SK-N-SH (cell line): ENCODE results near the gene PPEF1.

Source experiments
- EP300 ChIP-seq, 2 experiments: IDR thresholded peaks; 2 replicates each; pipeline versions ENCODE4 v1.4.0 to v1.6.1; 2012; ENCODE audit warnings: borderline replicate concordance in 1 of 2, low read depth in 1 of 2, low read length in 1 of 2
- EZH2phosphoT487 ChIP-seq: fragments of 200-600 bp; sonication (generic); IDR thresholded peaks from 2 replicates; pipeline ENCODE4 v1.6.1; 2017; ENCODE audit warnings: low read depth, mixed run types, mild to moderate bottlenecking, antibody characterized with exemption, moderate library complexity, borderline replicate concordance
- GATA2 ChIP-seq: sonication (generic); formaldehyde crosslinking; IDR thresholded peaks from 2 replicates; pipeline ENCODE4 v1.5.0; 2020; ENCODE audit warnings: mild to moderate bottlenecking, missing genetic modification reagents
- JUND ChIP-seq: IDR thresholded peaks from 2 replicates; pipeline ENCODE4 v1.4.0; 2012
- RFX5 ChIP-seq: IDR thresholded peaks from 2 replicates; pipeline ENCODE4 v1.6.1; 2012; ENCODE audit warnings: mild to moderate bottlenecking, improper control_type of control experiment, low read length
- SIN3A ChIP-seq: IDR thresholded peaks from 2 replicates; pipeline ENCODE4 v1.6.1; 2012; ENCODE audit warnings: low read depth, mild to moderate bottlenecking, low read length, moderate library complexity, borderline replicate concordance
- SMC3 ChIP-seq: IDR thresholded peaks from 2 replicates; pipeline ENCODE4 v1.6.1; 2012; ENCODE audit warnings: low read depth, low read length, improper control_type of control experiment
- TAF1 ChIP-seq: IDR thresholded peaks from 2 replicates; pipeline ENCODE4 v1.6.1; 2012; ENCODE audit warnings: low read depth, mild to moderate bottlenecking, low read length, moderate library complexity, borderline replicate concordance
- TEAD4 ChIP-seq: IDR thresholded peaks from 2 replicates; pipeline ENCODE4 v1.4.0; 2012; ENCODE audit warnings: mild to moderate bottlenecking, borderline replicate concordance; ENCODE audit not compliant: insufficient read depth
- TF ChIP-seq, protein P1 (sequence below): IDR thresholded peaks from 2 replicates; pipeline ENCODE4 v1.6.1; 2012; ENCODE audit warnings: mild to moderate bottlenecking, low read depth, low read length, moderate library complexity
- TF ChIP-seq, protein P2 (sequence below): fragments of 200-600 bp; sonication (generic); IDR thresholded peaks from 2 replicates; pipeline ENCODE4 v1.6.1; 2017; ENCODE audit warnings: antibody characterized with exemption, mild to moderate bottlenecking, moderate library complexity
- TF ChIP-seq, protein P3 (sequence below): IDR thresholded peaks from 2 replicates; pipeline ENCODE4 v1.4.0; 2012; ENCODE audit warnings: low read depth

- TF ChIP-seq, protein P1, sequence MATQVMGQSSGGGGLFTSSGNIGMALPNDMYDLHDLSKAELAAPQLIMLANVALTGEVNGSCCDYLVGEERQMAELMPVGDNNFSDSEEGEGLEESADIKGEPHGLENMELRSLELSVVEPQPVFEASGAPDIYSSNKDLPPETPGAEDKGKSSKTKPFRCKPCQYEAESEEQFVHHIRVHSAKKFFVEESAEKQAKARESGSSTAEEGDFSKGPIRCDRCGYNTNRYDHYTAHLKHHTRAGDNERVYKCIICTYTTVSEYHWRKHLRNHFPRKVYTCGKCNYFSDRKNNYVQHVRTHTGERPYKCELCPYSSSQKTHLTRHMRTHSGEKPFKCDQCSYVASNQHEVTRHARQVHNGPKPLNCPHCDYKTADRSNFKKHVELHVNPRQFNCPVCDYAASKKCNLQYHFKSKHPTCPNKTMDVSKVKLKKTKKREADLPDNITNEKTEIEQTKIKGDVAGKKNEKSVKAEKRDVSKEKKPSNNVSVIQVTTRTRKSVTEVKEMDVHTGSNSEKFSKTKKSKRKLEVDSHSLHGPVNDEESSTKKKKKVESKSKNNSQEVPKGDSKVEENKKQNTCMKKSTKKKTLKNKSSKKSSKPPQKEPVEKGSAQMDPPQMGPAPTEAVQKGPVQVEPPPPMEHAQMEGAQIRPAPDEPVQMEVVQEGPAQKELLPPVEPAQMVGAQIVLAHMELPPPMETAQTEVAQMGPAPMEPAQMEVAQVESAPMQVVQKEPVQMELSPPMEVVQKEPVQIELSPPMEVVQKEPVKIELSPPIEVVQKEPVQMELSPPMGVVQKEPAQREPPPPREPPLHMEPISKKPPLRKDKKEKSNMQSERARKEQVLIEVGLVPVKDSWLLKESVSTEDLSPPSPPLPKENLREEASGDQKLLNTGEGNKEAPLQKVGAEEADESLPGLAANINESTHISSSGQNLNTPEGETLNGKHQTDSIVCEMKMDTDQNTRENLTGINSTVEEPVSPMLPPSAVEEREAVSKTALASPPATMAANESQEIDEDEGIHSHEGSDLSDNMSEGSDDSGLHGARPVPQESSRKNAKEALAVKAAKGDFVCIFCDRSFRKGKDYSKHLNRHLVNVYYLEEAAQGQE: no peak
- no peak for TF ChIP-seq SMC3
- TF ChIP-seq GATA2: no peak
- TF ChIP-seq, protein P2, sequence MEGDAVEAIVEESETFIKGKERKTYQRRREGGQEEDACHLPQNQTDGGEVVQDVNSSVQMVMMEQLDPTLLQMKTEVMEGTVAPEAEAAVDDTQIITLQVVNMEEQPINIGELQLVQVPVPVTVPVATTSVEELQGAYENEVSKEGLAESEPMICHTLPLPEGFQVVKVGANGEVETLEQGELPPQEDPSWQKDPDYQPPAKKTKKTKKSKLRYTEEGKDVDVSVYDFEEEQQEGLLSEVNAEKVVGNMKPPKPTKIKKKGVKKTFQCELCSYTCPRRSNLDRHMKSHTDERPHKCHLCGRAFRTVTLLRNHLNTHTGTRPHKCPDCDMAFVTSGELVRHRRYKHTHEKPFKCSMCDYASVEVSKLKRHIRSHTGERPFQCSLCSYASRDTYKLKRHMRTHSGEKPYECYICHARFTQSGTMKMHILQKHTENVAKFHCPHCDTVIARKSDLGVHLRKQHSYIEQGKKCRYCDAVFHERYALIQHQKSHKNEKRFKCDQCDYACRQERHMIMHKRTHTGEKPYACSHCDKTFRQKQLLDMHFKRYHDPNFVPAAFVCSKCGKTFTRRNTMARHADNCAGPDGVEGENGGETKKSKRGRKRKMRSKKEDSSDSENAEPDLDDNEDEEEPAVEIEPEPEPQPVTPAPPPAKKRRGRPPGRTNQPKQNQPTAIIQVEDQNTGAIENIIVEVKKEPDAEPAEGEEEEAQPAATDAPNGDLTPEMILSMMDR: no peak
- TF ChIP-seq TEAD4: no peak
- TF ChIP-seq JUND: no peak
- TF ChIP-seq SIN3A: no peak
- no peak for TF ChIP-seq TAF1
- TF ChIP-seq, protein P3, sequence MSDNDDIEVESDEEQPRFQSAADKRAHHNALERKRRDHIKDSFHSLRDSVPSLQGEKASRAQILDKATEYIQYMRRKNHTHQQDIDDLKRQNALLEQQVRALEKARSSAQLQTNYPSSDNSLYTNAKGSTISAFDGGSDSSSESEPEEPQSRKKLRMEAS: no peak
- no peak for TF ChIP-seq EP300 (IDR thresholded peaks at IDR 0.05; ENCODE audit: borderline replicate concordance in 1 of 2, low read depth in 1 of 2, low read length in 1 of 2)
- no peak for TF ChIP-seq RFX5
- TF ChIP-seq EZH2phosphoT487: no peak
Observed at GRCh38 chrX:18873836-18874235, 166.4 kb downstream of the PPEF1 start.
